ENCODE data around the gene SCART1. TPM values are rescaled to one million over a fixed set of nuclear protein-coding genes. Genes with fewer than 3 reads are reported as not detected.

The SCART1 gene
- total and polyA plus RNA-seq, 8 donors, result 0.43 to 9.3 (median 5.9) TPM; not detected in 1

GRCh38 chr10:133445268-133445732 lies 8.4 kb upstream of the SCART1 start:
- intact Hi-C loops (cut with DNase I; ENCODE audit: low total_unique reads), result no loop called here
- no peaks in the 10 kb centered on the region for H3K27me3 ChIP-seq
- WGBS, 5 donors, result 86 to 92% (median 89%) methylated on average over 17 to 22 of the region's 22 CpGs
- TF ChIP-seq POLR2AphosphoS5 (IDR thresholded peaks at IDR 0.05) (no peak), CTCF (IDR thresholded peaks at IDR 0.05) (no peak), EP300 (IDR thresholded peaks at IDR 0.05) (no peak), POLR2A (IDR thresholded peaks at IDR 0.05) (no peak)
- no peaks in the 10 kb centered on the region for H3K4me1 ChIP-seq
- DNase-seq, result peak in 1 of 2 donors; percentile 23
- no peak overlapping the region for H3K4me3 ChIP-seq
- H3K36me3 ChIP-seq, result no peaks in the 10 kb centered on the region
- peaks cover 19 to 45% (median 38%) of the 10 kb centered on the region in 4 donors for H3K9me3 ChIP-seq
- H3K27ac ChIP-seq, result no peak overlapping the region

- Histone ChIP-seq H3K9me3 (peaks cover 19 to 45% (median 38%) of the 10 kb centered on the region in 4 donors), H3K4me1 (no peaks in the 10 kb centered on the region), H3K36me3 (no peaks in the 10 kb centered on the region), H3K27me3 (no peaks in the 10 kb centered on the region), H3K4me3 (no peak overlapping the region), H3K27ac (no peak overlapping the region)
- TF ChIP-seq CTCF (IDR thresholded peaks at IDR 0.05) (no peak), POLR2AphosphoS5 (IDR thresholded peaks at IDR 0.05) (no peak), EP300 (IDR thresholded peaks at IDR 0.05) (no peak), POLR2A (IDR thresholded peaks at IDR 0.05) (no peak)
- peak in 1 of 2 donors; percentile 22 for DNase-seq
- 55 to 62% (median 60%) methylated on average over 29 to 80 of the region's 80 CpGs for WGBS, 5 donors
- intact Hi-C loops (cut with DNase I; ENCODE audit: low total_unique reads), result no loop called here
Observed at GRCh38 chr10:133445751-133446708, 7.7 kb upstream of the SCART1 start.

GRCh38 chr10:133446979-133447378 lies 6.8 kb upstream of the SCART1 start:
- TF ChIP-seq POLR2AphosphoS5 (IDR thresholded peaks at IDR 0.05), result no peak
- WGBS, 5 donors, result 82 to 88% (median 85%) methylated on average over 11 of the region's 11 CpGs
- no peak for DNase-seq

GRCh38 chr10:133448120-133448519 lies 5.6 kb upstream of the SCART1 start:
- intact Hi-C loops (cut with DNase I; ENCODE audit: low total_unique reads), result no loop called here
- no peaks in the 10 kb centered on the region for H3K4me1 ChIP-seq
- H3K36me3 ChIP-seq, result no peaks in the 10 kb centered on the region
- peaks cover 19 to 45% (median 38%) of the 10 kb centered on the region in 4 donors for H3K9me3 ChIP-seq
- DNase-seq, result no peak
- H3K4me3 ChIP-seq, result no peak overlapping the region
- TF ChIP-seq POLR2A (IDR thresholded peaks at IDR 0.05), result no peak
- no peak for TF ChIP-seq POLR2AphosphoS5 (IDR thresholded peaks at IDR 0.05)
- no peak overlapping the region for H3K27ac ChIP-seq
- H3K27me3 ChIP-seq, result no peaks in the 10 kb centered on the region

More at GRCh38 chr10:133446979-133447378, 6.8 kb upstream of the SCART1 start:
- H3K9me3 ChIP-seq, result peaks cover 19 to 45% (median 38%) of the 10 kb centered on the region in 4 donors
- no peak overlapping the region for H3K27ac ChIP-seq
- H3K4me1 ChIP-seq, result no peaks in the 10 kb centered on the region
- H3K4me3 ChIP-seq, result no peak overlapping the region
- H3K27me3 ChIP-seq, result no peaks in the 10 kb centered on the region
- H3K36me3 ChIP-seq, result no peaks in the 10 kb centered on the region
- intact Hi-C loops (cut with DNase I; ENCODE audit: low total_unique reads), result no loop called here

- intact Hi-C loops (cut with DNase I; ENCODE audit: low total_unique reads), result no loop called here
- Histone ChIP-seq H3K9me3 (peaks cover 17 to 31% (median 28%) of the 10 kb centered on the region in 4 donors), H3K27ac (no peak overlapping the region), H3K4me1 (no peaks in the 10 kb centered on the region), H3K27me3 (no peaks in the 10 kb centered on the region), H3K4me3 (no peak overlapping the region), H3K36me3 (no peaks in the 10 kb centered on the region)
- DNase-seq, result no peak
- WGBS, 5 donors, result 57 to 67% (median 58%) methylated on average over 4 of the region's 4 CpGs
- TF ChIP-seq POLR2A (IDR thresholded peaks at IDR 0.05) (no peak), CTCF (IDR thresholded peaks at IDR 0.05) (no peak), EP300 (IDR thresholded peaks at IDR 0.05) (no peak), POLR2AphosphoS5 (IDR thresholded peaks at IDR 0.05) (no peak)
Observed at GRCh38 chr10:133451346-133451745, 2.4 kb upstream of the SCART1 start.

Data from stomach (tissue), 9 donors.